Measurements from ENCODE around the gene YPEL4.
A peak's percentile ranks its signal among the peaks of the same experiment; 100 is the strongest.

Gene YPEL4

GRCh38 chr11:57630171-57630570 is 19.5 kb downstream of the YPEL4 start:
- DNase-seq: no peak

GRCh38 chr11:57626895-57627294 is 22.8 kb downstream of the YPEL4 start:
- no peak for DNase-seq

GRCh38 chr11:57624864-57625263 is 24.8 kb downstream of the YPEL4 start:
- DNase-seq: no peak

- DNase-seq: no peak
Measured at GRCh38 chr11:57622263-57622662, 27.4 kb downstream of the YPEL4 start.

- DNase-seq: no peak
Measured at GRCh38 chr11:57620467-57620866, 29.2 kb downstream of the YPEL4 start.

- no peak for DNase-seq
Measured at GRCh38 chr11:57619331-57619730, 30.4 kb downstream of the YPEL4 start.

GRCh38 chr11:57618438-57618837 is 31.3 kb downstream of the YPEL4 start:
- no peak for DNase-seq

- no peak for DNase-seq
Measured at GRCh38 chr11:57616595-57616994, 33.1 kb downstream of the YPEL4 start.

GRCh38 chr11:57615308-57615707 is 34.4 kb downstream of the YPEL4 start:
- no peak for DNase-seq

GRCh38 chr11:57614234-57614772 is 35.4 kb downstream of the YPEL4 start:
- DNase-seq: no peak

- DNase-seq: no peak
Measured at GRCh38 chr11:57610170-57610569, 39.5 kb downstream of the YPEL4 start.

GRCh38 chr11:57605028-57605420 is 44.7 kb downstream of the YPEL4 start:
- DNase-seq: peak; percentile 13

- no peak for DNase-seq
Measured at GRCh38 chr11:57604296-57605027, 45.2 kb downstream of the YPEL4 start.

GRCh38 chr11:57601297-57601696 is 48.4 kb downstream of the YPEL4 start:
- DNase-seq: peak; percentile 11

- no peak for DNase-seq
Measured at GRCh38 chr11:57599381-57599780, 50.3 kb downstream of the YPEL4 start.

- DNase-seq: no peak
Measured at GRCh38 chr11:57598831-57599155, 50.9 kb downstream of the YPEL4 start.

GRCh38 chr11:57597916-57598830 is 51.5 kb downstream of the YPEL4 start:
- peak; percentile 83 for DNase-seq

GRCh38 chr11:57597461-57597915 is 52.2 kb downstream of the YPEL4 start, which contains the start of gene SERPING1:
Gene SERPING1 (plus strand): TSS chr11:57597685. CDS start chr11:57598271, 586 bp downstream.
- DNase-seq: peak; percentile 68

- peak; percentile 16 for DNase-seq
Measured at GRCh38 chr11:57596266-57596885, 53.3 kb downstream of the YPEL4 start.

All from retina (tissue), 1 donor.